Hematopoietic multipotent progenitor cell treated with erythropoietin and hydrocortisone succinate and interleukin-3 and kit ligand, for 15 days (in vitro differentiated cells): ENCODE results near the gene PTBP2.
"Not testable (repeated sequence)": the region's sequence is repeated elsewhere in the genome, so short reads cannot be mapped to it uniquely, and the experiment has no call there.

Experiments used
- DNase-seq: peaks from one replicate; pipeline ENCODE4 v3.0.0-alpha.2; 2015; ENCODE audit warnings: low spot score

PTBP2 gene

GRCh38 chr1:96741335-96741734, 19.8 kb downstream of the PTBP2 start:
- no peak for DNase-seq

DNA sequence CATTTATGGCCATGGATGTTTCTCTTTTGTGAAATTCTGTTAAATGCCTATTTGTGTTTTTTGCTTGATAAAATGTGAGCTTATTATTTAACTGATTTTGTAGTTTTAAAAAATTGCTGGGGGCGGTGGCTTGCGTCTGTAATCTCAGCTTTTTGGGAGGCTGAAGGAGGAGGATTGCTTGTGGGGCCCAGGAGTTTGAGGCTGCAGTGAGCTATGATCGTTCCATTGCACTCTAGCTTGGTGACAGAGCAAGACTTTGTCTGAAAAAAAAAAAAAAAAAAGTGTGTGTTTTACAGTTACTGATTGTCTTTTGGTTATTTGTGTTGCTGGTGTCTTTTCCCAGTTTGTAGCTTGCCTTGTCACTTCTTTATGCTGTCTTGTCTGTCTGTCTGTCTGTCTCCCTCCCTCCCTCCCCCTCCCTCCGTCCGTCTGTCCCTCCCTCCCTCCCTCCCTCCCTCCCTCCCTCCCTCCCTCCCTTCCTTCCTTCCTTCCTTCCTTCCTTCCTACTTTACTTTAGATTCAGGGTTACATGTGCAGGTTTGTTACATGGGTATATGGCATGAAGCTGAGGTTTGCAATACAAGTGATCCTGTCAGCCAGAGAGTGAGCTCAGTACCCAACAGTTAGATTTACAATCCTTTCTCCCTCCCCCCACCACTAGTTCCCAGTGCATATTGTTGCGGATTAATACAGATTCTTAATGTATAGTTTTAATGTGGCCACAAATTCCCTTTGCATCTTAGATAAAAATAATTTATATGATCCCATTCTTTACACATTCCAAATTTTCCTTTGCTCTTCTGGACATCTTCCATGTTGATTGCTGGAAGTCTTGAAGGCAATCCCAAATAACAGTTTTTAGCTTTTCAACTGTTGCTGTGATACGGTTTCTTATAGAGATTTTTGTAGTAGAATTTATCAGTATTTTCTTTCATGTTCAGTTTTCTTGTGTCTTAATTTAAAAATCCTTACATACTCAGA, 25.1 kb downstream of the PTBP2 start:
- no peak for DNase-seq

DNA sequence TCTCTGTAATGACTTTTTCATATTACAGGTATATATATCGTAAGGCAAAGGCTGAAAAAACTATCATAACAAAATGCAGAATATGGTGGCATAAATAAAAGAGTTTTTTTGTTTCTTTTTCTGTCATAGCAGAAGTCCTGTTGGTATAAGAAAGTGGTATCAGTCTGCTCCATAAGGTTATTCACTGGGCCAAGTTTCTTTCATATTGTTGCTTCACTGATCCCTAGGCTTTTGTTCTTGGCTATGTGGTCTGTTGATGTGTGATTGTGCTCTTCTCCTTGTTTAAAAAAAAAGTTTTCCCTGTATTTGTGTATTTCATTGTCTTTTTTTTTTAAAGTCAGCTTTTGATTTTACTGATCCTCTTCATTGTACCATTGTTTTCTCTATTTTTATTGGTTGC, 26.0 kb downstream of the PTBP2 start:
- DNase-seq: no peak

DNA sequence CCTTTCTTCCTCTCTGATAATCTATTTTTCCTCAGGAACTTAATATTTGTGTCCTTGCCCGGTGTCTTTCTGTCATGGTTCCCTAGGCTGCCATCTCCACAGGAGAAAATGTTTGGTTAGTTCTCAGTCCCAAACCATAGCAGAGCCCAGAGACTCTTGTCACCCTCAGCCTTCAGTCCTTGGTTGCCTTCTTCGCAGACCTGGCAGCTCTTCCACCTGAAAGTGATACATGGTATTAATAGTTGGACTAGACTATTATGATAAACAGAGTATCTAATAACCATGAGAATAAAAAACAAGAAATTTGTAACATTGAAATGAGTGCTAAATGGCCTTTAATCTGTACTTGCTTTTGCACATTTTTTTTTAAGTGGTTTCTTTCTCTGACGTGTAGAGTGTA, 26.5 kb downstream of the PTBP2 start:
- DNase-seq: no peak

DNA sequence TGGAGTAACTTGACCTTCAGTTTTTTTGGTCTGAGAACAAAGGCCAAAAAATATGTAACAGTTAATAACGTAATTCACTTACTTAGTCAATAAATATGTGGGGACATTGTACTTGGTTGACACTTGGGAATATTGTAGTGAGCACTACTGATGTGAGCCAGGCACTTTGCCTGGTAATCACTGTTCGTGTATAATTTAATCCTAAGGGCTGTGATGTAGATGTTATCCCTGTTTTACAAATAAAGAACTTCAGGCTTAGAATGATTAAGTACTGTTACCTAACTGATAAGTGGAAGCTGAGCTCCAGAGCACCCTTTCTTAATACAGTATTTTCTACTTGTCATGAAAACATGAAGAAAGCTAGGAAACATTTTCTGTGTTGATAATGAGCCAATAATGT, 28.0 kb downstream of the PTBP2 start:
- DNase-seq: no peak

- DNase-seq: no peak
Observed at GRCh38 chr1:96752394-96752793, 30.8 kb downstream of the PTBP2 start.

DNA sequence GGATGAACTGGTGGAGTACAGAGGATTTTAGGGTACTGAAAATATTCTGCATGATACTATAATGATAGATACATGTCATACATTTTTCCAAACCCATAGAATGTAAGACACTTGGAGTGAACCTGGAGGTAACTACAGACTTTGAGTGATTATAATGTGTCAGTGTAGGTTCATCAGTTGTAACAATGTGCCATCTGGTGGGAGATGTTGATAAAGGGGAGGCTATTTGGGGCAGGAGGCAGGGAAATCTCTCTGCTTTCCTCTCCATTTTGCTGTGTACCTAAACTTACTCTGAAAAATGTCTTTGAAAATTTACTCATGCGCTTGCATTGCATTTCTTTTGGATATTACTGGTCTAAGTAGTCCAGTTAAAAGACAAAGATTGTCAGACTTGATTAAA, 35.2 kb downstream of the PTBP2 start:
- DNase-seq: no peak

DNA sequence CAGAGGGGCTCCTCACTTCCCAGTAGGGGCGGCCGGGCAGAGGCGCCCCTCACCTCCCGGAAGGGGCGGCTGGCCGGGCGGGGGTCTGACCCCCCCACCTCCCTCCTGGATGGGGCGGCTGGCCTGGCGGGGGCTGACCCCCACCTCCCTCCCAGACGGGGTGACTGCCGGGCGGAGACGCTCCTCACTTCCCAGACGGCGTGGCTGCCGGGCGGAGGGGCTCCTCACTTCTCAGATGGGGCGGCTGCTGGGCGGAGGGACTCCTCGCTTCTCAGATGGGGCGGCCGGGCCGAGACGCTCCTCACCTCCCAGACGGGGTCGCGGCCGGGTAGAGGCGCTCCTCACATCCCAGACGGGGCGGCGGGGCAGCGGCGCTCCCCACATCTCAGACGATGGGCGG, 41.0 kb downstream of the PTBP2 start:
- not testable (repeated sequence) for DNase-seq

DNA sequence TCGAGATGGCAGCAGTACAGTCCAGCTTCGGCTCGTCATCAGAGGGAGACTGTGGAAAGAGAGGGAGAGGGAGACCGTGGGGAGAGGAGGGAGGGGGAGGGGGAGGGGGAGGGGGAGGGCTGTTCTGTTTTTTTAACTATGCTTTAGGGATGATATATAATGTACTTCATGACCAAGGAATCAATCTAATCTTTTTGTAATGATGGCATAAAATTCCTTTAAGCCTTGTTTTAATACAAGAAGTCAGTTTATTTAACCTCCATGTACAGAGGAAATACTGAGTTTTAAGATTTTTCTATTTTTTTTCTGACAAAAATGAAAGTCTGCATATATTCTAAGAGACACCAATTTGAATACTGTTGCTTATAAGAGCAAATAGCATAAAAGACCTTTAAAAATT, 41.9 kb downstream of the PTBP2 start:
- no peak for DNase-seq

DNA sequence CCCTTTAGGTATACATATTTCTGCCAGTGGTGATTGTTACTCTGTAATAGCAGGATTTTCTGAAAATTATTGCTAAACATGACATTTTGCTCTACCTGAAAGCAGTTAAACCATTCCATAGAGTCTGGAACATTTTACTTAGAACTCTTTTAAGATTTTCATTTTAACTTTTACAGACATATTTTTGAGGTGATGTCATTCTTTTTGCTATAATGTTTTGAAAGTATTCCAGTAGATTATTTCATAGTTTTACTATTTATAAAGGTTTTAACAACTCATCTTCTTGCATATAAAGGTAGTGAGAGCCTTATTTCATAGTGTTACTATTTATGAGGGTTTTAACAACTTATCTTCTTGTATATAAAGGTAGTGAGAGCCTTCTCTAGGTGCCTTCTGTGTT, 42.9 kb downstream of the PTBP2 start:
- DNase-seq: no peak

GRCh38 chr1:96771847-96772246, 50.3 kb downstream of the PTBP2 start:
- DNase-seq: no peak

- no peak for DNase-seq
Observed at GRCh38 chr1:96772349-96772748, 50.8 kb downstream of the PTBP2 start.

DNA sequence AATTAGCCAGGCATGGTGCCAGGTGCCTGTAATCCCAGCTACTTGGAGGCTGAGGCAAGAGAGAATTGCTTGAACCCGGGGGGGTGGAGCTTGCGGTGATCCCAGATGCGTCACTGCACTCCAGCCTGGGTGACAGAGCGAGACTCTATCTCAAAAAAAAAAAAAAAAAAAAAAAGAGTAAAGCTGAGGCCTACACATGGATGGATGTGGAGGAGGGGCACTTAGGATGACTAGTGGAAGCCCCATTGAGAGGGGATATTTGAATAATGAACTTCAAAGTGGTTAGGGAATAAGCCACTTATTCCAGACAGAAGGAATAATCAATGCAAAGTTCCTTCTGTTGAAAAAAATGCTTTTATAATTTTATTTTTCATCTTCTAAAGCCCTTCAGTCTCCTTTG, 51.4 kb downstream of the PTBP2 start:
- no peak for DNase-seq

- DNase-seq: no peak
Observed at GRCh38 chr1:96782206-96782605, 60.6 kb downstream of the PTBP2 start.

DNA sequence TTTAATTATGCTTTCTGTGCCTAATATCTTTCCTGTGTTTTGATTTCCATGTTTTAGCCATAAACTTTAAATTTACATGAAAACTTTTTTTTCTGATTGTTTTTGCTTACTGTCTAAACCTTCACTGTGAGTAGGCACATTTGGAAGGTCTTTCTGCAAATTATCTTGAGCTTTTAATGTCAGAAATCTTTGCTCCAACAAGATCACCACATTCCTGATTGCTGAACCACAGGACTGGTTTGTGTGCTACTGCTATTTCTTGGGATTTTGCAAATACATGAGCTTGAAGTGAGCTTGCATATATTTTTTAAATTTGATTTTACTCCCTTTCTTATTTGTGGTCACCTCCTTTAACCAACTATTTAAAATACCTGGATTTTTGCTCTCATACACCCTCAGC, 61.3 kb downstream of the PTBP2 start:
- DNase-seq: no peak

DNA sequence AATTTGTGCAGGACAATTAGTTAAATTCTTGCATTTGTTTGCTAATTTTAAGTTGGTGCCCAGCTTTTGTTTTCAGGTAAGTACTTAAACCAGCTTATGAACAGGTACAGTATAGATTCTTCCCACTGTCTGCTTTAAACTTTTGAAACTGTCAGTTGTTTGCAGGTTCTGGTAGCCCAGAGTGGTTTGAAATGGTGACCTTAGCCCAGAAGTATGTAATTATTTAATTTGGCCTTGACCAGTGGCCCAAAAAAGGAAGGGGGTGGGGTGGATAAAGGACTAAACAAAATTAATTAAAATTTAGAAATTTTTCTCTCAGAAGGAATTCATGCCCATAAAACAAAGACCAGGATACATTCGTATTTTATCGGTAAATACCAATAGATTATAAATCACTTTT, 69.0 kb downstream of the PTBP2 start:
- DNase-seq: no peak

GRCh38 chr1:96792220-96792619, 70.6 kb downstream of the PTBP2 start:
- DNase-seq: no peak

- not testable (repeated sequence) for DNase-seq
Observed at GRCh38 chr1:96801696-96802095, 80.1 kb downstream of the PTBP2 start.

- DNase-seq: no peak
Observed at GRCh38 chr1:96804648-96805047, 83.1 kb downstream of the PTBP2 start.

DNA sequence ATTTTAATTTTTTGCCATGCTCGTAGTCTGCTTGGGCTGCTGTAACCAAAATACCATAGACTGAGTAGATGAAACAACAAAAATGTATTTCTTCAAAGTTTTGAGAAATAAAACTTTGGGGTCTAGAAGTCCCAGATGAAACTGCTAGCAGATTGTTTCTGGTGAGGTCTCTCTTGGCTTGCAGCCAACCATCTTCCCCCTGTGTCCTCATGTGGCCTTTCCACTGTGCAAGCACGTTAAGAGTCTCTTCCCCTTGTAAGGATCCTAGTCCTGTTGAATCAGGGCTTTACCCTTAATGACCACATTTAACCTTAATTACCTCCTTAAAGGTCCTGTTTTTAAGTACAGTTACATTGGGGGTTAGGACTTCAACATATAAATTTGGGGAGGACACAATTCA, 86.6 kb downstream of the PTBP2 start:
- DNase-seq: no peak

- no peak for DNase-seq
Observed at GRCh38 chr1:96815914-96816313, 94.3 kb downstream of the PTBP2 start.

- no peak for DNase-seq
Observed at GRCh38 chr1:96820107-96820506, 98.5 kb downstream of the PTBP2 start.

DNA sequence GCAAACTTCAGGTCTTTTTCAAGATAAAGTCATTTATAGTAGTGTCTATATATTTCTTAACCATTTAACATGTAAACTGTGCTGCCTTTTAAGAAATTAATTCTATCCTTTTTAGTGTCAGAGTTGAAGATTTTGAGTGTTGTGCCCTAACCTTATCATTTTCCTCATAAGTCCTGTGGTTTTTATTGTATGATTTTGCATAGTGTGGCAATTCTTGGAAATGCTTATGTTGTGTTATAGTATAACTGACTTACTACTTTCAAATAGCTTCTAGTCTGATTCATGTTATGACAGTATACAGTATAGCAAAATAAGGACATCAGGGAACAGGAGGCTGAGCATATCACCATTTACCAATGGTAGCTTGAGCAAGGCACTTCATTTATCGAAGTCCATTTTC, 99.1 kb downstream of the PTBP2 start:
- DNase-seq: no peak

DNA sequence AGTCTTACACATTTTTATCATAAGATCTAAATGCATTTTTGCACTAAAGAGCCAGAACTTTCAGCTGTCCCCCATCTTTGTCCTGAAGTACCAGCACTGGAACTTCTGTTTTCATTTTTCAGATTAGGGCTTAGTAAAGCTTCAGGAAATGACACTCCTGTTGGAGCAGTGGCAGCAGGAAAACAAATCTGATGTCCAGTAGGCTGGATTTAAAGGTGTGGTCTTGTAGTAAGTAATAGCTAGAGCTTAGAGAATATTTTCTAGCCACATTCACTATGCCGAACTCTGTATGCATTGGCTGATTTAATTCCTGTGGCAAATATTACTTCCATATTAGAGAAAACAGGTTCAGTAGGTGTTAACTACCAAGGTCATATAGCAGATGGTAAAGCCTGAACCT, 103.6 kb downstream of the PTBP2 start:
- no peak for DNase-seq
